ENCODE results near the gene TSPYL1. TPM values are rescaled to one million over a fixed set of nuclear protein-coding genes. Genes with fewer than 3 reads are reported as not detected.

The TSPYL1 gene
- total and polyA plus RNA-seq, 3 donors from 2014 or later, result 86.4 to 95.0 (median 91.9) TPM

DNA sequence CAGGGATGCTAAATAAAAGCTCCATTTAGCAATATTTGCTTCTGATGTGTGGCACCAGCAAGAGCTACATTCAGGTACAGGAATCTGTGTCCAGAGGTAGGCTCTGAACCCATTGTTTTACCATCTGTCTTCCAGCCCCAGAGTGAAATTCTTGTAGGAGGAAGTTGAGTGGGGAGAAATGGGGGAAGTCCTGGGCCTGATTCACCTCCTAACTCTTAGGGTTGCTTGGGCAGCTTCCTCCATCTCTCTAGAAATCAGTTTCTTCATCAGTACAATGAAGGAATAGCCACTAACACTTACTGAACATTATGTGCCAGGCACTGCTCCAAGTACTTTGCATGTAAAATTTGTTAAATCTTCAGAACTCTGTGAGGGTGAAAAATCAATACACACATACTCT, 35.1 kb upstream of the TSPYL1 start:
- Histone ChIP-seq H3K36me3 (ENCODE audit: low read depth, missing control alignments) (no peaks in the 10 kb centered on the region), H3K4me3 (no peak overlapping the region), H3K4me1 (no peaks in the 10 kb centered on the region), H3K9me3 (no peaks in the 10 kb centered on the region), H3K27ac (no peak overlapping the region), H3K27me3 (no peaks in the 10 kb centered on the region)
- peak; percentile 28 for DNase-seq
- intact Hi-C loops (cut with DNase I; ENCODE audit: low total_unique reads), result no loop called here
- no peak for TF ChIP-seq POLR2A (IDR thresholded peaks at IDR 0.05)
- TF ChIP-seq, protein P1, sequence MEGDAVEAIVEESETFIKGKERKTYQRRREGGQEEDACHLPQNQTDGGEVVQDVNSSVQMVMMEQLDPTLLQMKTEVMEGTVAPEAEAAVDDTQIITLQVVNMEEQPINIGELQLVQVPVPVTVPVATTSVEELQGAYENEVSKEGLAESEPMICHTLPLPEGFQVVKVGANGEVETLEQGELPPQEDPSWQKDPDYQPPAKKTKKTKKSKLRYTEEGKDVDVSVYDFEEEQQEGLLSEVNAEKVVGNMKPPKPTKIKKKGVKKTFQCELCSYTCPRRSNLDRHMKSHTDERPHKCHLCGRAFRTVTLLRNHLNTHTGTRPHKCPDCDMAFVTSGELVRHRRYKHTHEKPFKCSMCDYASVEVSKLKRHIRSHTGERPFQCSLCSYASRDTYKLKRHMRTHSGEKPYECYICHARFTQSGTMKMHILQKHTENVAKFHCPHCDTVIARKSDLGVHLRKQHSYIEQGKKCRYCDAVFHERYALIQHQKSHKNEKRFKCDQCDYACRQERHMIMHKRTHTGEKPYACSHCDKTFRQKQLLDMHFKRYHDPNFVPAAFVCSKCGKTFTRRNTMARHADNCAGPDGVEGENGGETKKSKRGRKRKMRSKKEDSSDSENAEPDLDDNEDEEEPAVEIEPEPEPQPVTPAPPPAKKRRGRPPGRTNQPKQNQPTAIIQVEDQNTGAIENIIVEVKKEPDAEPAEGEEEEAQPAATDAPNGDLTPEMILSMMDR (IDR thresholded peaks at IDR 0.05), result no peak

DNA sequence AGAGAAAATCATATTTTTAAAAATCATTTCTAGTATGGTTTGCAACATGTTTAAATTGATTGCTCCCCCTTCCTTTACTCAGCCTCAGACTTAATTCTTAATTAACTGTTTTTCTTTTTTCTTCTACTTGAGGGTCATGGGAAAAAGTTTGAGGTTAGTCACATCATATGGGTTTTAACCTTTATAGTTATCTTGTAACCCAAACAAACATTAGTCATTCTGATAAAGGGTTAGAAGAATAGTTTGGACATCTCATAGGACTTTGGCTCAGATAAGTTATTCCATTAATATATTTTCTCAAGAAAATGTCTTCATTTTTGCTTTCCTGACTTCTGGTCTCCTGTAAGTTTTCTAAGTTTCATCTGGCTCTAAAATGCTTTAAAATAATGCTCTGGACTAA, 34.5 kb upstream of the TSPYL1 start:
- TF ChIP-seq POLR2A (IDR thresholded peaks at IDR 0.05), result no peak
- TF ChIP-seq, protein P1 (IDR thresholded peaks at IDR 0.05), result no peak
- H3K4me3 ChIP-seq, result no peak overlapping the region
- H3K27me3 ChIP-seq, result no peaks in the 10 kb centered on the region
- intact Hi-C loops (cut with DNase I; ENCODE audit: low total_unique reads), result no loop called here
- DNase-seq, result no peak
- H3K27ac ChIP-seq, result peak overlapping the region in 1 of 2 donors; percentile 16
- H3K9me3 ChIP-seq, result no peaks in the 10 kb centered on the region
- no peaks in the 10 kb centered on the region for H3K4me1 ChIP-seq
- no peaks in the 10 kb centered on the region for H3K36me3 ChIP-seq (ENCODE audit: low read depth, missing control alignments)

DNA sequence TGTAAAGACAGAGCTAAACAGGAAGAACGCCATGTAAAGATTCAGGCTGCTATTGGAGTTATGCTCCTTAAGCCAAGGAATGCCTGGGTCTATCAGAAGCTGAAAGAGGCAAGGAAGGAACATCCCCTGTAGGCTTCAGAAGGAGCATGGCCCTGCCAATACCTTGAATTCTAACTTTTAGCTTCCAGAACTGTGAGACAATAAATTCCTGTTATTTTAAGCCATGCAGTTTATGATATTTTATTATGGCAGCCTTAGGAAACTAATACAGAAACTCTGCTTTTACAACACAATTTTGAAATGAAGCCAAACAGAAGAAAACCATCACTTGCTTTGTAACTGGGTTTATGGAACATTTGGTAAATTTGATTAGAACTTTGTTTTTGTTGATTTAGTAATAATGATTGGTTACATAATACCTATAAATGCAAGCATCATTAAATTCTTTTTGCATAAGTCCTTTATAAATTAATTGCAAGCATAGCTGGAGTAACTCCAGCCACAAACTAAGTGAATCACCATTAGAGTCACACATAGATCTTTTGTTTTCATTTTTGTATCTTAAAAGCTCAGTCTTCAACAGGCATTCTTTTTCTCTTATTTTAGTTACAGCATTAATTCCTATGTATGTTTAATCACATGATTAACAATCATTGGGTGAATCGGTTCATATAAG, 33.5 kb upstream of the TSPYL1 start:
- intact Hi-C loops (cut with DNase I; ENCODE audit: low total_unique reads), result no loop called here
- DNase-seq, result no peak

DNA sequence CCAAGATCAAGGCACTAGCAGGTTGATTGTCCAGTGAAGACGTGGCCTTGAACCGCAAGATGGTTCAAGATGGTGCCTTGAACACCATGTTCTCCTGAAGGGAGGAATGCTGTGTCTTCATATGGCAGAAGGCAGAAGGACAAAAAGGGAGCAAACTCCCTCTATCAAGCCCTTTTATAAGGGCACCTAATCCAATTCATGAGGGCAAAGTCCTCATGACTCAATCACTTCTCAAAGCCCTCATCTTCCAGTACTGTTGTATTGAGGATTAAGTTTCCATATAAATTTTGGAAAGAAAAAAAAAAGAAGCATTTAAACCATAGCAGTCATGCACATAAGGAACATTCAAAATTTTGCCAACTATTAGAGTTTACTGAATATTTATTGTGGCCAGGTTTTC, 29.9 kb upstream of the TSPYL1 start:
- Histone ChIP-seq H3K9me3 (no peaks in the 10 kb centered on the region), H3K36me3 (ENCODE audit: low read depth, missing control alignments) (no peaks in the 10 kb centered on the region), H3K27me3 (no peaks in the 10 kb centered on the region), H3K4me1 (no peaks in the 10 kb centered on the region), H3K27ac (no peak overlapping the region), H3K4me3 (no peak overlapping the region)
- DNase-seq, result no peak
- TF ChIP-seq POLR2A (IDR thresholded peaks at IDR 0.05), result no peak
- TF ChIP-seq, protein P1 (IDR thresholded peaks at IDR 0.05), result no peak
- 50 to 52% methylated on average over 2 of the region's 2 CpGs for WGBS, 2 donors
- intact Hi-C loops (cut with DNase I; ENCODE audit: low total_unique reads), result no loop called here

More for the DNA sequence above, 33.5 kb upstream of the TSPYL1 start:
- Histone ChIP-seq H3K4me3 (no peak overlapping the region), H3K27me3 (no peaks in the 10 kb centered on the region), H3K9me3 (no peaks in the 10 kb centered on the region), H3K4me1 (no peaks in the 10 kb centered on the region), H3K27ac (peak overlapping the region in 1 of 2 donors; percentile 16), H3K36me3 (ENCODE audit: low read depth, missing control alignments) (no peaks in the 10 kb centered on the region)
- TF ChIP-seq POLR2A (IDR thresholded peaks at IDR 0.05), result no peak
- TF ChIP-seq, protein P1 (IDR thresholded peaks at IDR 0.05), result no peak
- 77 to 82% methylated on average over 2 of the region's 2 CpGs for WGBS, 2 donors

DNA sequence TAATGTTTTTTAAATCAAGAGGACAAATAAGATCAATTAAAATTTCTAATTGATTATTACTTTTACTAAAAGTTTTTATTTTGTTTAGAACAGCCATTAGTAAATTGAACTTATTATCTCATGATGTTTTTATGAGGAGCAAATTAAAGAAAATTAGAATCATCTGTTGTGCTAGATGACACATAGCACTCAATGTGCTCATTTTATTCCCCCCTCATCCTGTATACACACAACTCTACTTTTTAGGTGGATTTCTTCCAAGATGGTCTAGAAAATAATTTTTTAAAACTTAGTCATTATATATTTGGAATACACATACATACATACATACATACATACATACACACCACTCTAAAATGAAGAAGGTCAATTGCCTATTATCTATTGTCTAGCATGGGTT, 29.3 kb upstream of the TSPYL1 start:
- Histone ChIP-seq H3K4me3 (no peak overlapping the region), H3K27ac (no peak overlapping the region), H3K36me3 (ENCODE audit: low read depth, missing control alignments) (no peaks in the 10 kb centered on the region), H3K9me3 (no peaks in the 10 kb centered on the region), H3K27me3 (no peaks in the 10 kb centered on the region), H3K4me1 (no peaks in the 10 kb centered on the region)
- TF ChIP-seq, protein P1 (IDR thresholded peaks at IDR 0.05), result no peak
- no peak for TF ChIP-seq POLR2A (IDR thresholded peaks at IDR 0.05)
- intact Hi-C loops (cut with DNase I; ENCODE audit: low total_unique reads), result no loop called here
- no peak for DNase-seq
